Suprapubic skin (tissue), 4 donors: Measurements from ENCODE around the gene USP31.

Source experiments
- CTCF ChIP-seq, 2 donors: fragments of 200-600 bp in 1 of 2; fragments of 450-650 bp in 1 of 2; sonication (generic) in 1 of 2; IDR thresholded peaks; one replicate each; pipeline ENCODE4 v1.5.1; 2016 to 2019; ENCODE audit warnings: antibody characterized with exemption in 2 of 2, mild to moderate bottlenecking in 1 of 2, moderate library complexity in 1 of 2
- EP300 ChIP-seq: sonication (generic); formaldehyde crosslinking; IDR thresholded peaks from one replicate; pipeline ENCODE4 v1.6.1; 2017; ENCODE audit warnings: antibody characterized with exemption
- POLR2A ChIP-seq, 2 donors: fragments of 450-650 bp; IDR thresholded peaks; one replicate each; pipeline ENCODE4 v1.6.1; 2017; ENCODE audit warnings: antibody characterized with exemption in 2 of 2, mild to moderate bottlenecking in 2 of 2, moderate library complexity in 2 of 2
- POLR2AphosphoS5 ChIP-seq, 3 donors: sonication (generic); formaldehyde crosslinking; IDR thresholded peaks; one replicate each; pipeline ENCODE4 v1.6.1; 2017; ENCODE audit warnings: antibody characterized with exemption in 3 of 3

GRCh38 chr16:23029733-23030420 is 119.4 kb downstream of the USP31 start:
- no peak for TF ChIP-seq CTCF (IDR thresholded peaks at IDR 0.05)
- TF ChIP-seq POLR2A (IDR thresholded peaks at IDR 0.05), result no peak
- no peak for TF ChIP-seq EP300
- TF ChIP-seq POLR2AphosphoS5 (IDR thresholded peaks at IDR 0.05), result no peak
